Lower lobe of right lung (tissue), 2 donors: ENCODE measurements around the gene GPRC5A. TPM values are rescaled to one million over a fixed set of nuclear protein-coding genes. Genes with fewer than 3 reads are reported as not detected.

Experiments
- ATAC-seq, 2 donors: fragments of 200-7000 bp; cut with Tn5 transposase; one replicate each; pipeline ENCODE4 v1.9.1; 2020 to 2022; ENCODE audit warnings: mild to moderate bottlenecking in 2 of 2, moderate library complexity in 2 of 2
- DNase-seq: peaks from one replicate; pipeline ENCODE4 v3.0.0-alpha.2; 2020
- H3K27ac ChIP-seq: fragments of 200-600 bp; one replicate; pipeline ENCODE4 v1.8.0; 2022
- H3K27me3 ChIP-seq: fragments of 200-600 bp; one replicate; pipeline ENCODE4 v1.8.0; 2022; ENCODE audit warnings: low read depth
- H3K36me3 ChIP-seq: fragments of 200-600 bp; one replicate; pipeline ENCODE4 v1.8.0; 2022; ENCODE audit warnings: mild to moderate bottlenecking
- H3K4me1 ChIP-seq: fragments of 200-600 bp; one replicate; pipeline ENCODE4 v1.8.0; 2022
- H3K4me3 ChIP-seq: fragments of 200-600 bp; one replicate; pipeline ENCODE4 v1.8.0; 2022; ENCODE audit warnings: mild to moderate bottlenecking
- H3K9me3 ChIP-seq: fragments of 200-600 bp; one replicate; pipeline ENCODE4 v1.8.0; 2022
- intact Hi-C: fragments of 100-400 bp; cut with DNase I; formaldehyde crosslinking; loops from one replicate; pipeline ENCODE4 v1.11.0; 2022
- total RNA-seq: library from RNA; stranded (reverse); fragmentation: NEBNext Ultra II Directional; extraction: Animal tissue kit (Norgen Biotek cat#: 25700); gene quantifications from one replicate; pipeline ENCODE4 v1.2.1, GENCODE V29; 2021
- TF ChIP-seq, protein P1 (sequence below): fragments of 200-600 bp; IDR thresholded peaks from one replicate; pipeline ENCODE4 v1.8.0; 2022; ENCODE audit warnings: antibody characterized with exemption, mild to moderate bottlenecking
- donor health status: DM: no; HTN: yes; CAD: no; lungs with severe emphysema.

Gene GPRC5A
- total RNA-seq, 1 donor from 2014 or later: 482 TPM

DNA sequence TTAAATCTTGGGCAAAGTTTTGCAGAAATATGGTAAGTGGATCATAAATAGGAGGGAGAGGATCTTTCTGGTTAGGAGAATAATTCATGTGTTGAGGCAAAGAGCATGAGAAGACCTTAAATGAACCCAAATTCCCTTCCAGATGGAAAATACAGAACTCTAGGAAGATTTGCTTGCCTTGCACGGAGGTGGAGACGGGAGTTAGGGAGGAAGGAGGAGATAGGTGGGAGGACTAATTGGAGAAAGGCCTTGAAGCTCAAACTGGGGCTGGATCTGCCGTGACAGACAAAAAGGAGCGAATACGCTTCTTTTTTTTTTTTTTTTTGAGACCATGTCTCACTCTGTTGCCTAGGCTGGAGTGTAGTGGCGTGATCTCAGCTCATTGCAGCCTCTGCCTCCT is 5.9 kb downstream of the GPRC5A start:
- Histone ChIP-seq H3K4me1 (peaks cover 33% of the 10 kb centered on the region), H3K9me3 (no peaks in the 10 kb centered on the region), H3K27ac (peak overlapping the region; percentile 61), H3K36me3 (no peaks in the 10 kb centered on the region), H3K27me3 (peaks cover 6% of the 10 kb centered on the region), H3K4me3 (peak overlapping the region; percentile 58)
- TF ChIP-seq, protein P1, sequence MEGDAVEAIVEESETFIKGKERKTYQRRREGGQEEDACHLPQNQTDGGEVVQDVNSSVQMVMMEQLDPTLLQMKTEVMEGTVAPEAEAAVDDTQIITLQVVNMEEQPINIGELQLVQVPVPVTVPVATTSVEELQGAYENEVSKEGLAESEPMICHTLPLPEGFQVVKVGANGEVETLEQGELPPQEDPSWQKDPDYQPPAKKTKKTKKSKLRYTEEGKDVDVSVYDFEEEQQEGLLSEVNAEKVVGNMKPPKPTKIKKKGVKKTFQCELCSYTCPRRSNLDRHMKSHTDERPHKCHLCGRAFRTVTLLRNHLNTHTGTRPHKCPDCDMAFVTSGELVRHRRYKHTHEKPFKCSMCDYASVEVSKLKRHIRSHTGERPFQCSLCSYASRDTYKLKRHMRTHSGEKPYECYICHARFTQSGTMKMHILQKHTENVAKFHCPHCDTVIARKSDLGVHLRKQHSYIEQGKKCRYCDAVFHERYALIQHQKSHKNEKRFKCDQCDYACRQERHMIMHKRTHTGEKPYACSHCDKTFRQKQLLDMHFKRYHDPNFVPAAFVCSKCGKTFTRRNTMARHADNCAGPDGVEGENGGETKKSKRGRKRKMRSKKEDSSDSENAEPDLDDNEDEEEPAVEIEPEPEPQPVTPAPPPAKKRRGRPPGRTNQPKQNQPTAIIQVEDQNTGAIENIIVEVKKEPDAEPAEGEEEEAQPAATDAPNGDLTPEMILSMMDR: no peak
- DNase-seq (no peak), ATAC-seq (no peak)
- intact Hi-C loops: no loop called here

DNA sequence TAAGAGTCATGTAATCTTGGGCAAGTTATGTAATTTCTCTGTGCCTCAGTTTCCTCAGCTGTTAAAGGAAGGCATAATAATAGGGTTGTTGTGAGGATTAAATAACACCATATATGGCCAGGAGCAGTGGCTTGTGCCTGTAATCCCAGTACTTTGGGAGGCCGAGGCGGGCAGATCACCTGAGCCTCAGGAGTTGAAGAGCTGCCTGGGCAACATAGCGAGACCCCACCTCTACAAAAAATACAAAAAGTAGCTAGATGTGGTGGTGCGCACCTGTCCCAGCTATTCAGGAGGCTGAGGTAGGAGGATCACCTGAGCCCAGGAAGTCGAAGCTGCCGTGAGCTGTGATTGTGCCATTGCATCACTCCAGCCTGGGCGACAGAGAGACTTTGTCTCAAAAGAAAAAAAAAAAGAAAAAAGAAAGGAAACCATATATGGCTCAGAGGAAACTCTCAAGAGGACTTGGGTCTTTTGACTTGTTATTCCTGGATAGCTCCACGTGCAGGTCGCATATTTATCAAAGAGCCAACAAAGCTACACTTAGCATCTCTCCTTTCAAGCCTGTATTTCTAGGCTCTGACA is 6.9 kb downstream of the GPRC5A start:
- Histone ChIP-seq H3K9me3 (no peaks in the 10 kb centered on the region), H3K27me3 (no peaks in the 10 kb centered on the region), H3K27ac (peak overlapping the region; percentile 61), H3K36me3 (no peaks in the 10 kb centered on the region), H3K4me3 (peak overlapping the region; percentile 58), H3K4me1 (peaks cover 40% of the 10 kb centered on the region)
- no peak for DNase-seq
- intact Hi-C loops: no loop called here
- TF ChIP-seq, protein P1: no peak
- no peak for ATAC-seq

DNA sequence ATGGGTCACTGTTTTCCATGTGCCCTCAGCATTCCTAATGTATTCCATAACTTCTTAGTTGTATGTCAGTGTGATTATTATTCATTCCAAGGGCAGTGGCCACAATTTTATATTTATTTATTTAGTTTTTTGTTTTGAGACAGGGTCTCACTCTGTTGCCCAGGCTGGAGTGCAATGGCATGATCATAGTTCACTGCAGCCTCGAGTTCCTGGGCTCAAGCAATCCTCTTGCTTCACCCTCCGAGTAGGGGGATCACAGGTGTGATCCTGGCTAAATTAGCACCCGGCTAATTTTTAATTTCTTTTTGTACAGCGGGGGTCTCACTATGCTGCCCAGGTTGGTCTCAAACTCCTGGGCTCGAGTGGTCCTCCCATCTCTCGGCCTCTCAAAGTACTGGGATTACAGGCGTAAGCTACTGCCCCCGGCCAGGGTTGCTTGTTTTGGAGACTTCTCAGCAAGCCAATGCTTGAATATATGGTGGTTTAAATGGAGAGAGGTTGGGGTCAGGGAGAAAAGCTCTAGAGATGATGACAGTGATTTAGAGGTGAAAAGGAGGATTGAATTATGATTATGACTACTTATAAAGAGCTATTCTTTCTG is 7.6 kb downstream of the GPRC5A start:
- DNase-seq (no peak), ATAC-seq (no peak)
- peak overlapping the region; percentile 61 for H3K27ac ChIP-seq
- intact Hi-C loops: no loop called here
- peaks cover 44% of the 10 kb centered on the region for H3K4me1 ChIP-seq
- no peaks in the 10 kb centered on the region for H3K27me3 ChIP-seq
- H3K4me3 ChIP-seq: peak overlapping the region; percentile 58
- no peaks in the 10 kb centered on the region for H3K9me3 ChIP-seq
- TF ChIP-seq, protein P1: no peak
- H3K36me3 ChIP-seq: no peaks in the 10 kb centered on the region

DNA sequence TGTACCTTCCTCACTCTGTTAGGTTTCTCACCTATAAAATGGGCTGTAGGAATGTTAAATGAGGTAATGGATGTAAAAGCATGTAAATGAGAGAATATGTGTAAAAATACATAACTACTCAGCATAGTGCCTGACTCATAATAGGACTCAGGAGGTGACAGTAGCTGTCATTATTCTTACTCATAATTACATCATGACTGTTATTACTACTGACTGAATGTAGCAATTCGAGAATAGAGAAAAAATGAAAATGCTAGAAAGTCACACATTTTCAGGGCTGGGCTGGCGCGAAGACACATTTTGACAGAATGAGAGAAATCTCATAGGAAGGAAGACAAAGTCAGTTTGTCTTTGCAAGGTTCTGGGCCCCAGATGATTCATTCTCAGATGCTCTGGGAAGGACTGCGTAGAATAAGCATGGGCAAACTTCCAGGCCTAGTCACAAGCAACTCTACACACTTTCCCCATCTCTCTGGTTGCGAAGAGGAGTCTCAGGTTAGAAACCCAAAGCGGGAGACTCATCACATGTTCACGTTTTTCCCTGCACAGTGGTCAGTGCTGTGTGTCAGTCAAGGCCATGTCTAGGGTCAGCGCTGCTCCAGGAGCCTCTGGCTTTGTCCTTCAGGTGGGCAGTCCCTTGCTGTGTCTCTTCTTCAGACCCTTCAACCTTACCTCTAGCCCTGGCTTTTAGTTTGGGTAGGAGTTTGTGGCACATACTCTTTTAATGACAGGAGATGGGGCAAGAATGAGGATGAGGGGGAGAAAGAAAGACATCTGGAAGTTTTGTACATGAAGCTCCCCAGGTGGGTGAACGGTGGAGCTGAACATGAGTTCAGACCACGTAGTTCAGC is 8.4 kb downstream of the GPRC5A start:
- H3K36me3 ChIP-seq: no peaks in the 10 kb centered on the region
- H3K4me1 ChIP-seq: peaks cover 44% of the 10 kb centered on the region

DNA sequence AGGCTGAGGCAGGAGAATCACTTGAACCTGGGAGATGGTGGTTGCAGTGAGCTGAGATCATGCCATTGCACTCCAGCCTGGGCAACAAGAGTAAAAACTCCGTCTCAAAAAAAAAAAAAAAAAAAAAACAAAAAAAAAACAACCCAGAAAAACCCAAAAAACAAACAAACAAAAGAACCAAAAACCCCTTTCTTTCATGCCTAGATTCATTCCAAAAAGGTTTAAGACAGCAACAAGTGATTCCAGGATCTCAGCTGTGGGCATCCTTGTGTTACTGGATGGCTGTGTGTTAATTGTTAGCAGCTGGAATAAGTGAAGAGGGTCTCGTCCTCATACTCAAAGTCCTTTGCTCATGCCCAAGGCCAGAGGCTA is 9.4 kb downstream of the GPRC5A start:
- Histone ChIP-seq H3K9me3 (no peaks in the 10 kb centered on the region), H3K4me1 (peaks cover 44% of the 10 kb centered on the region), H3K27ac (peak overlapping the region; percentile 61), H3K4me3 (peak overlapping the region; percentile 22), H3K36me3 (no peaks in the 10 kb centered on the region), H3K27me3 (no peaks in the 10 kb centered on the region)
- DNase-seq (no peak), ATAC-seq (no peak)
- intact Hi-C loops: no loop called here
- TF ChIP-seq, protein P1: no peak

More for the DNA sequence above, 8.4 kb downstream of the GPRC5A start:
- peak overlapping the region; percentile 22 for H3K4me3 ChIP-seq
- no peak for DNase-seq
- intact Hi-C loops: no loop called here
- H3K27me3 ChIP-seq: no peaks in the 10 kb centered on the region
- peak in 1 of 2 donors; percentile 18 for ATAC-seq
- TF ChIP-seq, protein P1: no peak
- H3K9me3 ChIP-seq: no peaks in the 10 kb centered on the region
- H3K27ac ChIP-seq: peak overlapping the region; percentile 61
